ENCODE results near the gene MUC5B.
"Not testable (repeated sequence)": the region's sequence is repeated elsewhere in the genome, so short reads cannot be mapped to it uniquely, and the experiment has no call there.

MUC5B gene

DNA sequence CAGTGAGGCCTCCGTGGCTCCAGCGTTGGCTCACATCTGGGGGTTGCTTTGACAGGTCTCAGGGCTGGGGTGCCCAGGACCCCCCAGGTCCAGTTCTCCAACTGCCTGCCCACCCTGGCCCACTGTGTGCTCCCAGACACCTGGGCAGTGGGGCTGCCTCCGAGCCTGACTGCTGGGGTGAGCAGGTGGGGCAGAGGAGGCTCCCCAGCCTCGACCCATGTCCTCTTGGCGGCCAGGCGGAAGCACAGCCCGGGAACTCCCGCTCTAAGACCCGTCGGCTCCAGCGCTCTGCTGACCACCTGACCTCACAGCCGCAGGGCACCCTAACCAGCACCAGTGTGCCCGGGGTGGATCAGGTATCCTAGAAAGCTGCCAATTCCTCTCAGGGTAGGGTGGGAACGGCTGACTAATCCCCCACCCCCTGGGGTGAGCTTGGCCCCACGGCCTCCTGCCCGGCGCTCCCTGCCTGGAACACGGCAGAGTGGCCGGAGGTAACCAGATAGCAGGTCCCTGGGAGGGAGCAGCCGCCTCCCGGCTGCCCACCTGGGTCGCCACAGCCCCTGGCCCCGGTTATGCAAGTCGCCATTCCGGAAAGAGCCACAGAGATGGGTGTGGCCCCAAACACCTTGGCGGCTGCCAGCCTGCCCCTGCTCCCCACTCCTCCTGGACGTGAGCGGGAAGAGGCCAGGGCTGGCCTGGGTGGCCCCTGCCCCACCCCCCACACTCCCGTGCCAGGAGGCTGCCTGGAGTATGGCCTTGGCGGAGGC lies 19.2 kb upstream of the MUC5B start:
- no peak for DNase-seq (ENCODE audit: low spot score)

DNA sequence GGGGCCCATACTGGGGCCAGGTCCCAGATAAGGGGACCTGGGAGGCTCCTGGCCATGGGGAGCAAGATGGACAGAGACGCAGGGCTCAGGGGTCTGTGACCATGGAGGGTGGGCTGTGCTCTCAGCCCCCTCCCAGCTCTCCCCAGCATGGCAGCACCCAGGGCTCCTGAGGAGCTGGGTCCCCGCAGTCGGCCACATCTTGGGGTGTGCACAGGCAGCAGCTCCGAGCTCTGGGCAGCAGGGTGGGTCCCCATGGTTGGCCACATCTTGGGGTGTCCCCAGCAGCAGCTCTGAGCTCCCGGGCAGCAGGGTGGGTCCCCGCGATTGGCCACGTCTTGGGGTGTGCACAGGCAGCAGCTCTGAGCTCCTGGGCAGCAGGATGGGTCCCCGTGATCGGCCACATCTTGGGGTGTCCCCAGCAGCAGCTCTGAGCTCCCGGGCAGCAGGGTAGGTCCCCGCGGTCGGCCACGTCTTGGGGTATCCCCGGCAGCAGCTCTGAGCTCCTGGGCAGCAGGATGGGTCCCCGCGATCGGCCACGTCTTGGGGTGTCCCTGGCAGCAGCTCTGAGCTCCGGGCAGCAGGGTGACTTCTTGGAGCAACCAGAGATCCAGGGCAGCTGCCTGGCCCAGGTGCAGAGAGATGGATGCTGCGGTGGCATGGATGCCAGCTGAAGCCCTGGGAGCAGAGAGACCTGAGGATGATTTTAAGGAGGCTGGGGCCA lies 18.3 kb upstream of the MUC5B start:
- DNase-seq (ENCODE audit: low spot score) = no peak

DNA sequence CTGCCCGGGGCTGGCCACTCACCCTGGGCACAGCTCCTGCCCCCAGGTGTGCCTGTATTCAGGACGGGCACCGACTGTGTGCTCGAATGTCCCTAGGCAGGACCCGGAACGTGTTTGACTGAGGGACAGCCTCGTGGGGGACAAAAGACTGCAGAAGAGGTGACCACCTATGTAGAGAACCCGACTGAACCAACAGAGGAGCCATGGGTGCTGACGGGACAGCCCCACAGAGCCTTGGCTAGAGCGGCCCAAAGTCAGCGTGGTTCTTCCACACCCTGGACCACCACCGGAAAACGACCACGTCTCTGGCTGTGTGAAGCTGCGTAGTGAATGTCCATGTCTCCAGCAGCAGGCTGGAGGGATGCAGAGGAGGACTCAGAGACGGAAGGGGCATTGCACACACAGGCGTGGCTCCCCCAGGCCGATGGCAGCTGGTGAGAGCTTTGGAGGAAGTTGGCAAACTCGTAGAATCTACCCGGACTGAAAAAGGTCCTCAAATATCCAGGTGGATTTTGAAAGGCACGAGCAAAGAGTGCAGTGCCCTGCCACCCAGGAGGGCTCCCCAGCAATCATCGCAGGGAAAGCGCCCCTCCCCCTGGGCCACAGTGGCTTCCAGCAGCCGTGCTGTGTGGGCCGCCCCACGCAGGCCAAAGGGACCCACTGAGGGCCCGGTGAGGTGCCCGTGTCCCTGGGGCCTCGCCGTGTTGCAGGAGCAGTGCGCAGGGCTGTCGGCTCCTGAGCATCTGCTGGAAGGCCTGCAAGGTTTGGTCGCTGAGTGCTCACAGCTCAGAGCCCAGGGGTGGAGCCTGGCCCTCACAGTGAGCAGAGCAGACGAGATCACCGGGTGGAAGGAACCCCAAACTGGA lies 17.5 kb upstream of the MUC5B start:
- no peak for DNase-seq (ENCODE audit: low spot score)

DNA sequence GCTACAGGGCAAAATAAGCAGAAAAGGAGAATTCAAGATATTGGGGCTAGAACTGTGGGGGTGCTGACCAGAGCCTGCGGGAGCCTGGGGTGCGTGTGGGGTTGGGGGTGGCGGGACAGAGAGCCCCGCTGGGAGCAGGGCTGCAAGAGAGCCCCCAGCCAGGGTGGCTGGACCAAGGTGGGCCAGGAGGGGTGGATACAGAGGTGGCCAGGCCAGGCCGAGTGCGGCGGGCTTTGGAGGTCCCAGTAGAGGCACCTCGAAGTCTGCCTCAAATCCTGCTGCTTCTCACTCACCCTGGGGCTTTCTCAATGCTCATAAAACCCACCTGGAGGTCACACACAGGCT lies 16.9 kb upstream of the MUC5B start:
- DNase-seq (ENCODE audit: low spot score) = no peak

DNA sequence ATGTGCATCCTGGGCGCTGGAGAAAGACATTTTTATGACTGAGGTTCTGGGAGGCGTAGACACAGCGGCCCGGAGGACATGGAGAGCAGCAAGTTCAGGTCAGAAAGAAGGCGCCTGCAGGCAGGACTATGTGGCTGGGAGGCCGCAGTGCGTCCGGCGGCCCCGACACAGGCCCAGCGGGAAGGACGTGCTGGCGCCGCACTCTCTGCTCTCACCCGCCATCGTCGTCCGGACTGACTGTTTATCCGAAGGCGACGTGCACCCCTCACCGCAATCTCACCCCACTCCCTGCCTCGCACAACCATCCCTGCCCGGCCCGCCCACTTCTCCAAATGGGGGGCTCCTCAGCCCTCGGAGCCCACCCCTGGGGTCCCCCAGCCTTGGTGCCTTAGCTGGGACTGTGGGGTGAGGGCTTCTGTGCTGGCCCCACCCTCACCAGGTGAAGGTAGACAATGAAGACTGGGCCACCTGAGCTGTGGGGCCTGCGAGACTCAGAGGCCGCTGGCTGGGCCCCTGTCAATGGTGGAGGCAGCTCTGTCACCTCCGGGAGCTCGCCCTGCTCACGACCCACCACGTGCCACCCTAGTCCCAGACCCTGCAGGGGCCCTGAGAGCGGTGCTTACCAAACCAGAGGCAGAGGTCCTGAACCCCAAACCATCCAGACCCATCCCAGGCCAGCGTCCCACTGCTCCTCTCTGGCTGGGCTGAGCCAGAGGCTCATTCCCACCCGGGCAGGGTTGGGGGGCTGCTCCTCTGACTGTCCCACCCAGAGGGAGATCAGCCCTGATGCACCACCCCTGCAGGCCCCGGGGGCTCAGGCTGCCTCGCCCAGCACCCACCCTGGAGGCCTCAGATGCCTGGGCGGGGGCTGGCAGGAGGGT lies 16.2 kb upstream of the MUC5B start:
- DNase-seq (ENCODE audit: low spot score) = no peak

DNA sequence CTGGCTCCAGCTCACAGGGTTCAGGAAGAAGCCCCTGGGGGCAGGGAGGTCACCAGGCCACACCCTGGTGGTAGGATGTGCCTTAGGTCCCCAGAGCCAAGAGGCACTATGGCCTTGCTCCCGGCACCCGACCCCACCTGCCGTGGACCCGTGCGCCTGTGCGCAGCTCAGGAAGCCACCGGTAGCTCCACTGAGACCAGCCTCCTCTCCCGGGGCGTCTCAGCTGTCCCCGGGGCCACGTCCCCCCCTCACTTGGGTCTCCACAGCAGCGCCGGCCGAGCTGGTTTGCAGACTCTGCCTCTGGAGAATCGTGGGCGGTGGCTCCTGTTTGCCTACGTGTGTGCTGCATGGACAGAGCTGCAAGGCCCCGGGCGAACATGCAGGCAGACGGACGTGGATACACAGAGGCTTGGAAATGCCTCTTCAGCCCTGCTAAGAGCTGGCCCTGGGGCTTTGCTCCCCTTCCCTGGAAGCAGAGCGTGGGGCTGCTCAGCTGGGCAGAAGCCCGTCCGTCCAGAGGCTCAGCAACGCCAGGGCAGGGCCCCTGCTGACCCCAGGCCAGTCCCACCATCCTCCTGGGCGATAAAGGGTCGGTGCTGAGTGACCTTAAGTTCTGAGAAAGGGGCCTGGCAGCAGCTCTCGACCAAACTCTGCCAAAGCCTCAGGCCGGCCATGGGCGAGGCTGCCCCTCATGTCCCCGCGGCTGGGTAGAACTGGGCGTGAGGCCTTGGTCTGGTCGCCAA lies 15.3 kb upstream of the MUC5B start:
- DNase-seq (ENCODE audit: low spot score) = no peak

DNA sequence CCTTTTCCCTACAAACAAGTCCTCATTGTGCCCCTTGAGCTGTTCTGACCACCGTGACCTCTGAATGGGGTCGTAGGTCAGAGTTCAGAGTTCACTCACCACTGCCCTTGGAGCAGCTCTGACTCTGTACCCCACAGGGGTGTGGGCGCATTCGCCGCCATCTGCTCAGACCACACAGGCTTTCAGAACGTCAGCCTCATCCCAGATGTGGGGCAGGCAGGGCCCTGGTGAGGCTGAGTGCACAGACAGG lies 14.8 kb upstream of the MUC5B start:
- no peak for DNase-seq (ENCODE audit: low spot score)

DNA sequence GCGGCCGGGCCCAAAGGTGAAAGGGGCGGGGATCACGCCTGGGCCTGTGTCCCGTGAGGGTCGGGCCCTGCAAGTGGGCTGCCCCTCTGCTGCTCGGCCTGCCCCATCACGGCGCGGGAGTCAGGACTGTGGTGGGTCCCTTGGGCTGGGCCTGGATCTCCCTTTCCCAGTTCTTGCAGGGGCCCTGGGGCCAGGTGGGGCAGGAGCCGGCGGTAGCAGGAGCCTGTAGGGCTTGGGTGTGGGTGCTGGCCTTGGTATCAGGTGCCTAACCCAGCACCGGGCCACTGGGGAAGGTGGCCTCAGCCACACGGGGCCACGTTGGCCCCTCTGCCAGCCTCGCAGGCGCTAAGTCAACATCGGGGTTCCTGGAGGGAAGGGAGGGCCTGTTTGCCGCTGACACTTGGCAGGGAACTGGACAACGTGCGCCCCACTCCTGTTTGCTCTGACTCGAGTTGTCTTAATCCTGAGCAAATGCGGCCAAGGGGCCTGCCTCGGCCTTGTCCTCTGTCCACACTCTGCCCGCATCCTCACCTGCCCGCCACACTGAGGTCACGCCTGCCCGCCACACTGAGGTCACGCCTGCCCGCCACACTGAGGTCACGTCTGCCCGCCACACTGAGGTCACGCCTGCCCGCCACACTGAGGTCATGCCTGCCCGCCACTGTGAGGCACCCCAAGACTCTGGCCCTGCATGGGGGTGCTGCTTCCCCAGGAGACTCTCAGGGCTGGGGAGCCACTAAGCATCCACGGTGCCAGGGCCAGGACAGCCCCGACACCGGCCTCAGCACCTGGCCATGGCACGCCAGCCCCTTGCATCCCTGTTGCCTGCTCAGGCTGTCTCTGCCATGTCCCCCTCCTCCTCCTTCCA lies 14.2 kb upstream of the MUC5B start:
- DNase-seq (ENCODE audit: low spot score) = no peak

DNA sequence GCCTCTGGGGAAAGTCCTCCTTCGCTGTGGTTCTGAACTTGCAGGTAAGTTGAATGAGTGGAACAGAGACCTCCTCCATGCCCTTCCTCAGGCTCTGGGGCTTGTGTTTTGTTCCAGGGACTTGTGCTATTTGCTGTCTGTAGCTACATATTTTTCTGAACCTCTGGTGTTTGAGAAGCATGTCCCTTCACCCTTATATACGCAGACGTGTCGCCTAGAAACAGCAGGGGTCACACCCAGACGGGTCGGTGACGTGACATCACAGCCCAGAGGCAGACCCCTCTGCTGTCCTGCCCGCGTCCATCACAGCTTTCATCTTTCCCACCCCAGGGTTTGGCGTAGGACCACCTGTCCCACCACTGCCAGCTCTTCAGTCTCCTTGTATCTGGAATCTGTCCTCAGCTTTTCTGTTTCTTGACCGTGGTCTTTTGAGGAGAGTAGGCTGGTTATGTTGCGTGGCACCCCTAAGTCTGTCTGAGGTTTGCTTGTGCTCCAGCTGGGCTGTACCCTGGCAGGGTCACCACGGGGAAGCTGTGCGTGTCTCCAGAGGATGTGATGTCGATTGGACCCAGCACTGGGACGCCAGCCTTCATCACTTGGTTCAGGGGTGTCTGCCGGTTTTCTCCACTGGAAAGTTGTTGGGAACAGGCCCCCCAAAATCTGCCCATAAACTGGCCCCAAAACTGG lies 13.4 kb upstream of the MUC5B start:
- no peak for DNase-seq (ENCODE audit: low spot score)

DNA sequence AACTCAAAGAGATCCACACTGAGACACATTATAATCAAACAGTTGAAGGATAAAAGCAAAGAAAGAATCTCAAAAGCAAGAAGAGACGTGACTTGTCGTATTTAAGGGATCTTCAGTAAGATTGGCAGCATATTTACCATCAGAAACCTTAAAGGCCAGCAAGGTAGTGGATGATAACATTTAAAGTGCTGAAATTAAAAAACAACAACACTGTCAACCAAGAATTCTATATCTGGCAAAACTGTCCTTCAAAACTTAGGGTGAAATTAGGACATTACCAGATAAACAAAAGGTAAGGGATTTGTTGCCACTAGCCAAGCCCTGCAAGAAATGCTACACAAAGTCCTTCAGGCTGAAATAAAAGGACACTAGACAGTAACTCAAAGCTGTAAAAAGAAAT lies 11.0 kb upstream of the MUC5B start:
- DNase-seq (ENCODE audit: low spot score) = no peak

DNA sequence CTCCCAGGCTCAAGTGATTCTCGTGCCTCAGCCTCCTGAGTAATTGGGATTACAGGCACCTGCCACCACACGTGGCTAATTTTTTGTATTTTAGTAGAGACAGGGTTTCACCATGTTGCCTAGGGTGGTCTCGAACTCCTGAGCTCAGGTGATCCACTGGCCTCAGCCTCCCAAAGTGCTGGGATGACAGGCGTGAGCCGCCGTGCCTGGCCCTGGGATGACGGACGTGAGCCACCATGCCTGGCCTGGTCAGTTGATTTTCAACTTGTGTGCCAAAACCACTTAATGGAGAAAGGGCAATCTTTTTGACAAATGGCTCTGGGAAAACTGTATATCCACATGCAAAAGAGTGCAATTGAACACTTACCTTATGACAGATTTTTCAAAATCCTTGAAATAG lies 7.0 kb upstream of the MUC5B start:
- not testable (repeated sequence) for DNase-seq (ENCODE audit: low spot score)

DNA sequence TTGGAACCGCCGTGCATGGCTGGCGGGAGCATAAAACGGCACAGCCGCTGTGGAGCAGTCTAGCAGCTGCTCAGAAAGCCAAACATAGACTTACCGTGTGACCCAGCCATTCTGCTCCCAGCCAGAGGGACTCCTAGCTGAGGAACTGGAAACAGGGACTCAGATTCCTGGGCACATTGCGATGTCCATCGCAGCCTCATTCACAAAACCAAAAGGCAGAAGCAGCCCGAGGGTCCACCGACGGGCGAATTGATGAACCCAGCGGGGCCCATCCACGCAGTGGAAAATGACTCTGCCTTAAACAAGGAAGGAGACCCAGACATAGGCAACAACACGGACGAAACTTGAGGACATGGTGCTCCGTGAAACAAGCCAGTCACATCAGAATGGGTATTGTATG lies 5.7 kb upstream of the MUC5B start:
- DNase-seq (ENCODE audit: low spot score) = no peak

DNA sequence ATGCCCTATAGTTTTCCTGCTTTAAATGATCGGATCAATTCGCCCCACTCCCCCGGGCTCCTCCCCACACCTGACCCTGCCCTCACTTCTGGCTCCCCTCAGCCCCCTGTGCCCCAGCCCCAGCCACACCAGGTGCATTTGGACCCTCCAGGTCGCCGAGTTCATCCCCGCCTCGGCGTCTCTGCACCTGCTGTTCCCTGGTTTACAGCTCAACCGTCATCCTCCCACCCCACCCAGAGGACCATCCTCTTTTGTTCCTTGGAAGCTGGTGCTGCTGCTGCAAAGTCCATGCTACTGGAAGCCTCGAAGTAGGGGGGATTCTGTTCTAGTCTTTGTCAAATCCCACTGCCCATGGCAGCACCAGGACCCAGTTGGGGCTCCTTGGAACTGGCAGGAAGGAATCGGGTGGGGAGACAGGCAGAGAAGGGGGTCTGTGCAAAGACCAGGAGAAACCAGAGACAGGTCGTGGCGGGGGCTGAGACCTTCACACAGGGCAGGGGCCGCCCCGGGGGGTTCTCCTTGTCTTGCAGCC lies 4.5 kb upstream of the MUC5B start:
- DNase-seq (ENCODE audit: low spot score) = no peak

DNA sequence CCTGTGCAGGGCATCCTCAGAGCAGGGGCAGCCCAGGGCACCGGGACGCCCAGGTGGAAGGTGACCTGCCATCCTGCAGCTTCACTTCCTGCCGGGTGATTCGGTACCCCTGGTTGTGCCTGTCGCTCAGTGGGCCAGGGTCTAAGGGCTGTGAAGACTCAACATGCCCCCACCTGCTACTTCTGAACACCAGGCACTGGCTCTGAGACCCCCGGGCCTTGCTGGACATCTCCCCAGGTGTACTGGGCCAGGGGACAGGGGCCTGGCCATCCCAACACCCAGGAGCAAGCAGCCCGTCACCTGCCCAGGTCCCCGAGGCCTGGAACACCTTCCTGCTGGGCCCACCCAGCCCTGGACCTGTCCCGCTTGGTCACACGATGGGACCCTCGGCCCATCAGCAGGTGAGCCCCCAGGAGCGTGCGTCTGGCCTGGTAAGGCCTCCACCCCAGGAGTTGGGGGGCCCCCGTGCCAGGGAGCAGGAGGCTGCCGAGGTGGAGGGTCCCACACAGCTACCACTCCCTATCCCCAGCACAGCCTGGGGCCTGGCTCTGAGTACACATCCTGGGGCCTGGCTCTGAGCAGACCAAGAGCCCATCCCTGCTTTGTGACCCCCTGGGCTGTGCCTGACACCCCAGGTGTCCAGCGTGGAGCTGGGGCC lies 3.9 kb upstream of the MUC5B start:
- DNase-seq (ENCODE audit: low spot score) = no peak

DNA sequence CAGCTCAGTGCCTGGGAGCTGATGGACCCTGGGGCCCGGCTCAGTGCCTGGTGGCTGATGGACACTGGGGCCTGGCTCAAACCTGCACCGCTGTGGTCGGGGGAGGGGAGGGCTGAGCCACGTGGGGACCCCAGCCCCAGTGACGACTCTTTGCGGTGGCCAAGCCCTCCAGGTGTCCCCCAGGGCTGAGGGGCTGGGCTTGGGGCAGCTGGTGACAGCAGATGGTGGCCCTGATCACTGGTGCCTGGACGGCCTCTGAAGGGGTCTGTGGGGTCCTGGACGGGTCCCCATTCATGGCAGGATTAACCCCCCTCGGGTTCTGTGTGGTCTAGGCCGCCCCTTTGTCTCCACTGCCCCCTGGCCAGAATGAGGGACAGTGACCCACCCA lies 3.4 kb upstream of the MUC5B start:
- no peak for DNase-seq (ENCODE audit: low spot score)

DNA sequence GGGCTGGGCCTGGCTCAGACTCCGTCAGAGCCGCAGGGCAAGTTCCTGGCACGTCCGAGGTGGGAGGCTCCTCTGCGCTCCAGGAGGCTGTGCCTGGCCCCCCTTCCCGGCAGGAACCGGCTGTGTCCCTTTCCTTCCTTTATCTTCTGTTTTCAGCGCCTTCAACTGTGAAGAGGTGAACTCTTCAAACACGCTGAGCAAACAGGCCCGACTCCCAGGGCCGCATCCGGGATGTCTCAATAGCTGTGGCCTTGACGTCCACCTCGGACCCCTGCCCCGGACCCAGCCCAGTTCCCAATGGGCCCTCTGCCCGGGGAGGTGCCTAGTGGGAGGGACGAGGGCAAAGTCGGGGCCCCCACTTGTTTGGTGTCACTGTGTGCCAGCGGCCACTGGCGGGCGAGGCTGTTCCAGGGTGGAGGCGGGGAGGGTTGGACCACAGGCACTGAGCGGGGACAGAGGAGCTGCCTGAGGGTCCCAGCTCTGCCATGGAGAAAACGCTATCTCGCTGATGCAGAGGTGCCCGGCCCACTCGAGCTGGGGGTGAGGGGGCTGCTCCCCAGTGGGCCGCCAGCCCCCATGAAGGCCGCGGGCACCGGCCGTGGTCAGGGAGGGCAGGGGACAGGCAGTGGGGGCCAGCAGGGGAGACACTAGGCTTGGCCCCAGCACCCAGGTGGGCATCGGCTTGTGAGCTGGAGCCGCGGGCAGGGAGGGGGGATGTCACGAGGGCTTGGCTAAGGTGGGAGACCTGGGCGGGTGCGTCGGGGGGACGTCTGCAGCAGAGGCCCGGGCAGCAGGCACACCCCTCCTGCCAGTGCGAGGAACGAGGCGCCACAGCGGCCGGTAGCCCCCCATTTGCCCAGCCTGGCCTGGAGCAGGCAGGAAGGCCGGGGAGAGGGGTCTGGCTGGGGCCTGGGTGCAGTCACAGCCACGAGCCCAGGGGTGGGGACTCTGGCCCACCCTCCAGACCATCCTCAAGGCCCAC lies 2.7 kb upstream of the MUC5B start:
- DNase-seq (ENCODE audit: low spot score) = no peak

DNA sequence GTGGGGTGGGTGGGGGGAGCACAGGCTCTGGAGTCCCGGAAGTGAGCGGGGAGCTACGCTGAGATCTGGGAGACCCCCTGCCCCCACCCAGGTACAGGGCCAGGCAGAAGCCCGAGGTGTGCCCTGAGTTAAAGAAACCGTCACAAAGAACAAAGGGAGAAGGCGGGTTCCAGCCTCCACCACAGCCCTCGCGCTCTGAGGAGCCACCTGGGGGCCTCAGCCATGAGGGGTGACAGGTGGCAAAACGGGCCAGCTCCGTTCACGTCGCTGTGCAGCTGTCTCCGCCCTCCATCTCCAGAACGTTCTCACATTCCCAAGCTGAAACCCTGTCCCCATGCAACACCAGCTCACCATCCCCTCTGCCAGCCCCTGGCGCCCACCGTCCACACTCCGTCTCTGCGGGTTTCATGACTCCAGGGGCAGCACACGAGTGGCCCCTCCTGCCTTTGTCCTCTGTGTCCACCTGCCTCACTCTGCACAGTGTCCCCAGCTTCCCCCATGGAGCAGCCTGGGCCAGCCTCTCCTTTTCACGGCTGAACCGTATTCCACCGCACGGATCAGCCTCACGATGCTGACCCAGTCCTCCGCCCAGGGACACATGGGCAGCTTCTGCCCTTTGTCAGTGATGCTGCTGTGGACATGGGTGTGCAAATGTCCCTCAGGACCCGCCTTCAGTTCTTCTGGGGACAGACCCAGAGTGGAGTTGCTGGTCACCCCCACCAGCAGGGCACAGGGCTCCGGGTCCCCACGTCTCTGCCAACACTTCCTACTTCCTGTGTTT lies 1.7 kb upstream of the MUC5B start:
- no peak for DNase-seq (ENCODE audit: low spot score)
